HG03571 (cell line): ENCODE measurements around the gene DNAJB4.

Source experiments
- ATAC-seq: cut with Tn5 transposase; IDR thresholded peaks from one replicate; pipeline ENCODE4 v1.9.1; 2021; ENCODE audit not compliant: unreplicated experiment

Gene DNAJB4

DNA sequence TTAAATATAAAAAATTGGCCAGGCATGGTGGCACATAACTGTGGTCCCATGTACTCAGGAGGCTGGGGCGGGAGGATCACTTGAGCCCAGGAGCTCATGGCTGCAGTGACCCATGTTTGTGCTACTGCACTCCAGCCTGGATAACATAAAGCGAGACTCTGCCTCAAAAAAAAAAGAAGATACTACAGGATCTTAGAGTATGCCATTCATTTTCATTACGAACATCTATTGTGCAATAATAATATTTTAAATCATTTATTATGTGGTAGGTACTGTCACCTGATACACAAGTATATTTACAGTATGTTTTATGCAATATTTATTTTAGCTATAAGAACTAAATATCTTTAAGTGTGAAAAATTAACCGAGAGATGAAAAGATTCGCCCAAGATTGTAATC lies 31.7 kb downstream of the DNAJB4 start:
- no peak for ATAC-seq

GRCh38 chr1:78038071-78038470 lies 33.3 kb downstream of the DNAJB4 start:
- ATAC-seq = no peak

- ATAC-seq = no peak
Measured at GRCh38 chr1:78038491-78038939, 33.8 kb downstream of the DNAJB4 start.

GRCh38 chr1:78040484-78041089 lies 35.8 kb downstream of the DNAJB4 start:
- ATAC-seq = no peak

GRCh38 chr1:78043436-78043835 lies 38.7 kb downstream of the DNAJB4 start:
- ATAC-seq = no peak

- ATAC-seq = no peak
Measured at GRCh38 chr1:78044796-78045562, 40.2 kb downstream of the DNAJB4 start.

- ATAC-seq = no peak
Measured at GRCh38 chr1:78045563-78045925, 40.8 kb downstream of the DNAJB4 start.

DNA sequence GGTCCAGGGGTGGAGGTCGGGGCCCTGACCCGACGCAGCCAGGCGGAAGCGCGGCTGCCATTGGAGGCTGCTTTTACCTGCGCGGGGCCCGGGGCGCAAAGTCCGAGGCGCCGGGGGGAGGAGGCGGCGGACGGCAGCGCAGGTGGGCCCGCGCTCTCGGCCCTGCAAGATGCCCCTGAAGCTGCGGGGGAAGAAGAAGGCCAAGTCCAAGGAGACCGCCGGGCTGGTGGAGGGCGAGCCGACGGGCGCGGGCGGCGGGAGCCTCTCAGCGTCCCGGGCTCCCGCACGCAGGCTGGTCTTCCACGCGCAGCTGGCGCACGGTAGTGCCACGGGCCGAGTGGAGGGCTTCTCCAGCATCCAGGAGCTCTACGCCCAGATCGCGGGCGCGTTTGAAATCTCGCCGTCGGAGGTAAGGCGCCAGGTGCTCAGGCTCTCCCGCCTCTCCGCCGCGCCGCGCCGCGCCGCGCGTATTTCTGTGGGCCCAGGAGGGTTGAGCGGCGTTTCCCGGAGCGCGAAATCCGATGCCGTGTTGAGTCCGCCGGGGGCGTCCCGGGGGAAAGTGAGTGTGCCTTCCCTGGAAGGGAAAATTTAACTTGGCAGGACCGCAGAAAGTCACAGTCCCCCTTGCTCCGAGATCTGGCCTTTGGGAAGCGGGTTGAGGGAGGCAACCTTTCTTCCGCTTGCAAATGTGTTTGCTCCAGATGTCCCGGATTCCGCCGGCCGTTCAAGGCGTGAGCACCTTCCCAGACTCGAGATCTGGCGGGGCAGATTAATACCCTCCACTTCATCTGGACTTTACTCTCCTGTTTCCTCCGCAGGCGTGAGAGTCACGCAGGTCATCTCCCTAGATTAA lies 41.4 kb downstream of the DNAJB4 start, which contains the start of gene GIPC2:
Gene GIPC2 (plus strand): TSS at position 41 of the 853 bp plus-strand sequence. CDS start 129 bp downstream, at position 170.
- no peak for ATAC-seq

- ATAC-seq = no peak
Measured at GRCh38 chr1:78047106-78047505, 42.4 kb downstream of the DNAJB4 start.

GRCh38 chr1:78047631-78048030 lies 42.9 kb downstream of the DNAJB4 start:
- ATAC-seq = no peak

GRCh38 chr1:78048446-78048845 lies 43.7 kb downstream of the DNAJB4 start:
- no peak for ATAC-seq

- no peak for ATAC-seq
Measured at GRCh38 chr1:78049396-78049795, 44.7 kb downstream of the DNAJB4 start.

GRCh38 chr1:78051005-78051404 lies 46.3 kb downstream of the DNAJB4 start:
- no peak for ATAC-seq

- ATAC-seq = no peak
Measured at GRCh38 chr1:78052685-78053405, 48.1 kb downstream of the DNAJB4 start.

GRCh38 chr1:78053498-78053897 lies 48.8 kb downstream of the DNAJB4 start:
- ATAC-seq = no peak

GRCh38 chr1:78054559-78054958 lies 49.8 kb downstream of the DNAJB4 start:
- no peak for ATAC-seq

- no peak for ATAC-seq
Measured at GRCh38 chr1:78054972-78055371, 50.2 kb downstream of the DNAJB4 start.

- no peak for ATAC-seq
Measured at GRCh38 chr1:78055565-78056132, 50.9 kb downstream of the DNAJB4 start.

DNA sequence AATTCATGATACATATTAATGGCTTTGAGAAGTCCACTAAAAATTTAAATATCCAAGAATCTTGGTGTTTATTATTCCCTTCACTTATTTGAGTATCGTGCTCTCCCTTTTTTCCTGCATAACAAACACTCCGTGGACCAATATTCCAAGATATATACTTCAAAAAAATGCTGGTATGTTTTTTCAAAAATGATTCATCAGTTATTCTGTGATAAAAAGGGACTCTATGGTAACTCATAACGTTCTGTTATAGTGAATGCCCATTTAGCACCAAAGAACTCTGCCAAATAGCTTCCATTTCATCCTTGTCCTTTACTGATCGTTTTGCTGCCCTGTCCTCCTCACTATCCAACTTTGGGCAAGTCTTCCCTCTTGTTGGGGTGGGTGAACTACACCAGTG lies 53.9 kb downstream of the DNAJB4 start:
- no peak for ATAC-seq

GRCh38 chr1:78060857-78061563 lies 56.3 kb downstream of the DNAJB4 start:
- no peak for ATAC-seq
